ENCODE measurements around the gene MED13L. TPM values are rescaled to one million over a fixed set of nuclear protein-coding genes. Genes with fewer than 3 reads are reported as not detected.

MED13L gene
- total and polyA plus RNA-seq, 2 of the 8 experiments (the other 6 are each of a cell fraction or from before 2014, with no cell fraction given): 15.9 to 51.7 TPM

DNA sequence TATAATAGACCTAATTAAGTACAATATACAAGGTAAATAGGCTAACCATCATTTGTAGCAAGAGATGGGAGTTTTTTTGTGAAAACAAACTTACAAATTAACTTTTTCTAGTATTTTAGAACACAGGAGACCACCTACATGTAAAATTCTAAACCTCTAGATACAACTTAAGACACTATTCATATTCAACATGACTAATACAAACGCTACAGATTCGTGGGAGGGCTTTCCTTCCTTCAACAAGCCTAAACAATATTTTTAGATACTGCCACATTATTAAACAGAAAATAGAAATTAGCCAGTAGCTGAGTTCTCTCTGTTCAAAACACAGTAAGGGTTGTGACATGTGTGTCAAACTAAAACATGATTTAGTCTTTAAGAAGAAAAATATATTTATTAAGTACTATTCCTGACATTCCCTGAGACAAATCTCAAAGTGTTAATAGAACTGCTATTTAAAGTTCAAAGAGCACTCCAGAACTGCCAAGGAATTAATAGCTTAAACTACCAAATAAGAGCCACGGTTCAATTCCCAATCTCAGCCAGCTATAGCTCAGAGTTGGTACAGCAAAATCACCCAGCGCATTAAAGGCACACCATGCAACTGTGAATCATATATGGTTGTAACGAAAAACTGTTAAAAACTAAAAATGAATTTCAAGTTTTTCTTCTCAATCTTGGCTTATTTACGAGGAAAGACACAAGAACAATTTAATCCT lies 10.7 kb downstream of the MED13L start:
- no peaks in the 10 kb centered on the region for H3K9me3 ChIP-seq (ENCODE audit: insufficient read depth in 2 of 2, low read depth in 1 of 2, low read length in 1 of 2)
- no peak overlapping the region for H3K18ac ChIP-seq (ENCODE audit: extremely low read depth, low read length)
- no peak overlapping the region for H2BK20ac ChIP-seq (ENCODE audit: low read length)
- H3K27me3 ChIP-seq (replicated peaks in 1 of 4; ENCODE audit: control insufficient read depth in 3 of 4, extremely low read depth in 1 of 4, insufficient read depth in 3 of 4, low read length in 3 of 4): no peaks in the 10 kb centered on the region
- peak overlapping the region; percentile 54 for H2BK120ac ChIP-seq (replicated peaks; ENCODE audit: low read depth, low read length)
- H4K5ac ChIP-seq (ENCODE audit: insufficient read length, low read depth, low read length): no peak overlapping the region
- no peak overlapping the region for H2BK5ac ChIP-seq (ENCODE audit: low read depth, low read length)
- TF ChIP-seq BRCA1 (IDR thresholded peaks at IDR 0.05; ENCODE audit: low read depth, low read length) (no peak), PHF8 (conservative IDR thresholded peaks at IDR 0.05; ENCODE audit: low read depth, low read length) (no peak), CHD1 (IDR thresholded peaks at IDR 0.05; ENCODE audit: low read depth, low read length) (no peak), YY1 (IDR thresholded peaks at IDR 0.05; ENCODE audit: low read depth, low read length) (no peak)
- peaks cover 8% of the 10 kb centered on the region; the same call in 1 of the 2 replicates for H3K79me1 ChIP-seq (ENCODE audit: low read depth, low read length)
- CTCF ChIA-PET (ENCODE audit: partially characterized antibody): interaction anchor here (0.5 to 2.1 kb wide), 13 partner anchors 9 to 334 kb away, joined by 3 to 10 read pairs (median 3); no protein-coding TSS in a partner anchor
- H3K36me3 ChIP-seq (ENCODE audit: control insufficient read depth in 2 of 4, insufficient read depth in 4 of 4, low read length in 3 of 4): no peaks in the 10 kb centered on the region
- no peak overlapping the region for H2AFZ ChIP-seq (ENCODE audit: low read length)
- no peak overlapping the region for H3K27ac ChIP-seq (ENCODE audit: low read depth, low read length)
- POLR2A ChIA-PET (ENCODE audit: partially characterized antibody): interaction anchor here (1.0 to 1.6 kb wide), 2 partner anchors 9 to 19 kb away, joined by 5 to 9 read pairs; no protein-coding TSS in a partner anchor
- no peak overlapping the region for H2BK12ac ChIP-seq (ENCODE audit: low read depth, low read length)
- no peak overlapping the region for H3K23ac ChIP-seq (ENCODE audit: insufficient read length)
- peaks cover 23 to 98% of the 10 kb centered on the region in 2 experiments; a peak in 3 of 4 replicates for H3K79me2 ChIP-seq (ENCODE audit: control insufficient read depth in 1 of 2, insufficient read depth in 2 of 2, low read length in 2 of 2)
- no peak overlapping the region for H4K91ac ChIP-seq (replicated peaks; ENCODE audit: insufficient read length, low read length)
- no peak overlapping the region for H3K56ac ChIP-seq (replicated peaks; ENCODE audit: insufficient read length, low read depth, low read length)
- FAIRE-seq (no peak), DNase-seq (ENCODE audit: low read depth in 1 of 2, low spot score in 2 of 2) (no peak)
- no peak overlapping the region for H3K4me3 ChIP-seq (ENCODE audit: extremely low read depth in 1 of 4, insufficient read depth in 2 of 4, low read depth in 3 of 4, low read length in 4 of 4)
- no peak overlapping the region for H3K9ac ChIP-seq (replicated peaks in 1 of 4; ENCODE audit: extremely low read depth in 1 of 4, low read depth in 3 of 4, low read length in 3 of 4)
- no peak overlapping the region for H4K8ac ChIP-seq (ENCODE audit: extremely low read depth, insufficient read depth, low read length)
- H2BK15ac ChIP-seq (ENCODE audit: low read length): no peak overlapping the region
- WGBS, 2 experiments (ENCODE audit: extremely low coverage in 1 of 2, insufficient coverage in 1 of 2, insufficient read length in 1 of 2, insufficient replicate concordance in 2 of 2, low coverage in 1 of 2, low lambda C conversion rate in 2 of 2, missing lambda C conversion rate in 1 of 2): 64% methylated on average over 6 of the region's 6 CpGs; no CpG with 5 or more reads in 1 of the 2 experiments
- no peak overlapping the region for H2AK5ac ChIP-seq (ENCODE audit: low read depth, low read length)
- H3K14ac ChIP-seq (ENCODE audit: insufficient read length): no peak overlapping the region
- H3K23me2 ChIP-seq (ENCODE audit: low read depth, low read length): no peaks in the 10 kb centered on the region
- H4K20me1 ChIP-seq (replicated peaks in 1 of 2; ENCODE audit: control insufficient read depth in 1 of 2, insufficient read depth in 2 of 2, low read length in 2 of 2): peaks cover 0 to 12% of the 10 kb centered on the region in 2 experiments
- no peak overlapping the region for H3K4me2 ChIP-seq (ENCODE audit: insufficient read depth in 1 of 2, low read depth in 2 of 2, low read length in 2 of 2)
- no peak overlapping the region for H3K4ac ChIP-seq (replicated peaks; ENCODE audit: insufficient read length, low read depth, low read length)
- H3K4me1 ChIP-seq (replicated peaks in 1 of 4; ENCODE audit: control insufficient read depth in 3 of 4, insufficient read depth in 4 of 4, low read length in 3 of 4): peaks cover 0 to 8% (median 6%) of the 10 kb centered on the region in 4 experiments; a peak in 4 of 7 replicates
